Fibroblast of skin of scalp (primary cell): ENCODE measurements around the gene TSACC.

Experiments used
- DNase-seq: peaks from one replicate; pipeline ENCODE4 v3.0.0-alpha.2; 2013

TSACC gene

GRCh38 chr1:156394835-156395461, 56.6 kb downstream of the TSACC start:
- no peak for DNase-seq
